Activated CD4-positive, alpha-beta T cell treated with anti-CD3 and anti-CD28 coated beads, Interleukin-2, amount 10 ng/mL, durations not matched to agents 24 days and 14 days (primary cell): ENCODE results near the gene OR5W2. TPM values are rescaled to one million over a fixed set of nuclear protein-coding genes. Genes with fewer than 3 reads are reported as not detected.
"Not testable (repeated sequence)": the region's sequence is repeated elsewhere in the genome, so short reads cannot be mapped to it uniquely, and the experiment has no call there.

Experiments
- DNase-seq: peaks from one replicate; pipeline ENCODE4 v3.0.0; 2022
- H3K27ac Mint-ChIP-seq: one replicate; pipeline ENCODE4 v1.8.0; 2022; ENCODE audit warnings: mild to moderate bottlenecking, mixed read lengths
- H3K27me3 Mint-ChIP-seq: one replicate; pipeline ENCODE4 v1.8.0; 2022; ENCODE audit warnings: mixed read lengths
- H3K36me3 Mint-ChIP-seq: one replicate; pipeline ENCODE4 v1.8.0; 2022; ENCODE audit warnings: low read depth, mild to moderate bottlenecking, mixed read lengths
- H3K4me1 Mint-ChIP-seq: one replicate; pipeline ENCODE4 v1.8.0; 2021; ENCODE audit warnings: mixed read lengths
- H3K4me3 Mint-ChIP-seq: one replicate; pipeline ENCODE4 v1.8.0; 2022; ENCODE audit warnings: mild to moderate bottlenecking, moderate library complexity, mixed read lengths
- H3K9me3 Mint-ChIP-seq: one replicate; pipeline ENCODE4 v1.8.0; 2021; ENCODE audit warnings: mixed read lengths
- intact Hi-C: fragments of 100-400 bp; cut with micrococcal nuclease; formaldehyde crosslinking; loops from one replicate; pipeline ENCODE4 v1.15.1; 2023
- total RNA-seq: library from RNA; stranded (reverse); gene quantifications from 2 replicates; pipeline ENCODE4 v1.2.3, GENCODE V29; 2022

Gene OR5W2
- total RNA-seq, result not detected in 2 replicates

DNA sequence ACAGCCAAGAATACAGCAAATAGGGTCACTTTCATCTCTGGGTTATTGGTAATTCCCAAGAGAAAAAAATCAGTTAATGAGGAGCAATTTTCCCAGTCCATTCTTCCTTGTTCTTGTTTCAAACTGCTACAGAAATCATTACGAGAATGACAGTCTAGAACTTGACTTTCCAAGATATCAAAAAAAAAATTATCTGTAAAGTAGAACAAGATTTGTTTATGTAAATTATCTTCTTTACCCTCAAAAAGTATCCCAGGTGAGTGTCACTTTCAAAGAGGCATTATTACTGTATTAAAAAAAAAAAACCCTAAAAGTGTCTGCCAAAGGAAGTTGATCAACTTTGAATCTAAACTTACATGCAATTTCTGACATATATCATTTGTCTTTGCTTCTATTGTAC is at the start of gene OR5W2:
Gene OR5W2, minus strand, starts transcription at position 101 of the 400 bp plus-strand sequence. Its CDS starts 0 bp downstream, at position 101.
- intact Hi-C loops, result no loop called here
- Mint-ChIP-seq H3K4me3 (no peak within 1 kb of the TSS), H3K27ac (no peak within 1 kb of the TSS), H3K9me3 (peaks cover 10% of the 10 kb centered on the region), H3K27me3 (no peaks in the 10 kb centered on the region), H3K4me1 (no peaks in the 10 kb centered on the region), H3K36me3 (no peaks in the 10 kb centered on the region)
- no peak for DNase-seq

DNA sequence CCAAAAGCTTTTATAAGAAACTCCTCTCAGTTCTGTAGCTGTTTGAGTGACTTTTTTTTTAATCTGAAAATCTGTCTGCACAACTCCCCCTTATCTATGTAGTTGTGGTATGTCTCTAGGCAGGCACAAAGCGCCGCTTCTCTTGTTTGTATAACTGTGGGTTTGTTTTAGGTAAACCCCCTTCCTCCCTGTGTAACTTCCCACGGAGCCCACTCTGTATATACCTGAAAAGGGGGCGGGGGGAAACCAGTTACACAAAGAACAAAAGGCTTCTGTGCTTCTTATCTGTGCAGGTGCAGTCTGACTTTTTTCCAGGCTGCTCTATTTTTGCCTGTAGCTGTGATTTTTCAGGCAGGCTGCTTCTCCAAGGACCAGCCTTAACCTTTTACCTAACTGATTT is 42.1 kb upstream of the OR5W2 start:
- H3K9me3 Mint-ChIP-seq, result peaks cover 3% of the 10 kb centered on the region
- H3K36me3 Mint-ChIP-seq, result no peaks in the 10 kb centered on the region
- no peaks in the 10 kb centered on the region for H3K4me1 Mint-ChIP-seq
- no peaks in the 10 kb centered on the region for H3K27me3 Mint-ChIP-seq
- intact Hi-C loops, result no loop called here
- H3K27ac Mint-ChIP-seq, result no peak overlapping the region
- no peak overlapping the region for H3K4me3 Mint-ChIP-seq
- DNase-seq, result no peak

DNA sequence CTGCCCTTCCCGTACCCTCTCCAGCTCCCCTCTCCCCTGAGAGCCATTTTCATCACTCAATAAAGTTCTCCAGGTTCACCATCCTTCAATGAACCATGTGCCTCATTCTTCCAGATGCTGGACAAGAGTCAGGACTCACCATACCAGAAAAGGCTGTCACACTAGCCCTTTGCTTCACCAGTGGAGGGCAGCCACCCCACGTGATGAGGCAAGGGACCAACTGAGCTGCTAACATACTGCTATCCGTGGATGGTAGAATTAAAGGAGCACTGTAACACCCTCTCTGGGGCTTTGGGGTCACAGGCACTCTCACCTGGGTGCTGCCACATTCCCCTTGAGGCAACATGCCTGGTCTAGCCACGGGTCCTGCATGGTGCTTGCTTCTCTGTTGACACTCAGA is 34.9 kb upstream of the OR5W2 start:
- no peaks in the 10 kb centered on the region for H3K9me3 Mint-ChIP-seq
- H3K4me3 Mint-ChIP-seq, result no peak overlapping the region
- no peaks in the 10 kb centered on the region for H3K36me3 Mint-ChIP-seq
- H3K27ac Mint-ChIP-seq, result no peak overlapping the region
- intact Hi-C loops, result no loop called here
- H3K4me1 Mint-ChIP-seq, result no peaks in the 10 kb centered on the region
- no peak for DNase-seq
- H3K27me3 Mint-ChIP-seq, result no peaks in the 10 kb centered on the region

DNA sequence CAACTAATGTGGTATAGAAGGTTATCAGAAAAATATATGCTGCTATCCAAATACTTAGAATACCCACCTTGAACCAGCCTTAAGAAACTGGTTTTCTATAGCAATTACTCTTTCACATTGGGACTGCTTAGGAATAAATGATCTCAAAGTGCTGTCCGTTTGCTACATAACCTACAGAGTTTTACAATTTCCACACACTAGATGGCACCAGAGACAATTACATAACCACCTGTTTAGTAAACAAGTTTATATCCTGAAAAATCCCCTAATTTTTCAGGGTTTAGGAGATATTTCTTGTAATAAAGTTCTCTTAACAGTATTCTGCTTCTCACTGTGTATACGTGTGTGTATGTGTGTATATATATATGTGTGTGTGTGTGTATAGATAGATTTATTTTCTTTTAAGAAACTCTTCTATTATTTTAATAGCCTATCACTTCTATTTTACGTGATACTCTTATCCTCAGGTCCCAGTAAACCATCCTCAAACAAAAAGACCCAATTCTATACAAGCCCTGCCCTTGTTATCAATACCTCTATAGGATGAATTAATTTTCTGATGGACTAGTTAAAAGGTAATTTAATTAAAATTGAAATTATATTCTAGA is 28.5 kb upstream of the OR5W2 start:
- H3K4me1 Mint-ChIP-seq, result no peaks in the 10 kb centered on the region
- H3K27ac Mint-ChIP-seq, result no peak overlapping the region
- intact Hi-C loops, result no loop called here
- no peak overlapping the region for H3K4me3 Mint-ChIP-seq
- no peak for DNase-seq
- no peaks in the 10 kb centered on the region for H3K36me3 Mint-ChIP-seq
- no peaks in the 10 kb centered on the region for H3K27me3 Mint-ChIP-seq
- H3K9me3 Mint-ChIP-seq, result no peaks in the 10 kb centered on the region

DNA sequence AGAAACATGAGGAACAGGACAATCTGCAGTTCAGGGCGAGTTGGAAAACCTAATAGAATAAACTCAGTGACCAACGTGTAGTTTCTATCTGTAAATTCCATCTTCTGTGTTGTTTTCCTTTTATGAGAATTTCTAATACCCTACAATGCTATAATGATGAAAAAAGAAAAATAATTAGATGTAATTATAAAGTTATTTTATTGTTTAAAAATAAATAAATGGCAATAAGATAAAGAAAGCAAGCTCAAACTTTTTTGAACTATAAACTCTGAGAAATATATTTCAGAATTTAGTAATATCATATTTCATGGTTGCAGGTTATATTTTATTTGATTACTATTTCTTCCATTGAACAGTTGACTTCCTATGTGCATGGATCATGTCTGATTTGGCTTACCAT is 21.9 kb upstream of the OR5W2 start, which contains the start of gene OR5I1:
Gene OR5I1, minus strand, starts transcription at position 101 of the 400 bp plus-strand sequence. Its CDS starts 0 bp downstream, at position 101.
- Mint-ChIP-seq H3K9me3 (no peaks in the 10 kb centered on the region), H3K4me1 (no peaks in the 10 kb centered on the region), H3K27me3 (no peaks in the 10 kb centered on the region), H3K4me3 (no peak within 1 kb of the TSS), H3K27ac (no peak within 1 kb of the TSS), H3K36me3 (no peaks in the 10 kb centered on the region)
- no peak for DNase-seq
- intact Hi-C loops, result no loop called here

DNA sequence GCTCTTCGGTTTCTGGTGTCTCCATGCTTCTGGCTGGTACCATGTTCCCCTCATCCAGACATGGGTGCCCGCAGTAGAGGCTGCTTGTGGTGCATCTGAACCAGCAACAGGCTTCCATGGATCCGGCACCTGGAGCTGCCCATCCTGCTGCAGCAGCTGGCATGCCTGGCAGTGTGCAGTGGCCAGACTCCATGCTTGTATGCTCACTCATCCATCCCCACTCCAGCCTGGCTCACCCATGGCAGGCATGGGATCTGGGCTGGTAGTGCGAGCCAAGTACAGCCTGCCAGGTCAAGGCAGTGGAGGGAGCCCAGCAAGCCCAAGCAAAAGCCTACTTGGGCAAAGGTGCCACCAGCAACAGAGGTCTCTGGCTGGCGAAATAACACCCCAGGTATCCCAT is 6.2 kb upstream of the OR5W2 start:
- H3K27ac Mint-ChIP-seq, result no peak overlapping the region
- H3K9me3 Mint-ChIP-seq, result peaks cover 3% of the 10 kb centered on the region
- intact Hi-C loops, result no loop called here
- no peaks in the 10 kb centered on the region for H3K36me3 Mint-ChIP-seq
- H3K4me1 Mint-ChIP-seq, result no peaks in the 10 kb centered on the region
- H3K27me3 Mint-ChIP-seq, result no peaks in the 10 kb centered on the region
- H3K4me3 Mint-ChIP-seq, result no peak overlapping the region
- DNase-seq, result no peak

DNA sequence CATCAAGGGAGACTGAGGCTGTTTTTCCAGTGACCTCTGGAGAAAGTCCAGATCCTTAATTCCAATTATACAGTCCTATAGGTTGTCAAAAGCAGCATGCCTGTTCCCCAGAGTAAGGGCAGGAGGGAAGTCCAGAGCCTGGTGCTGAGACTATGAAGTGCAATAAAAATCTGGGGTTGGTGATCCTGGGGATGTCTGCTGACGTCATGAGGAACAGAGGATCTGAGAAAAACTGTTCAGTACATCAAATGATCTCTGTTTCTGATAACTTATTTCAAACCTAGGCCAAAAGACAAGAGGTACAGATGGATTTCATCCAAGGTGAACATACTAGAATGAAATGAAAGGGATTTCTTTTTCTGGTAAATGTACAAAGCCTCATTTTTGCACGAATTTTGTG is 12.1 kb downstream of the OR5W2 start:
- H3K27ac Mint-ChIP-seq, result no peak overlapping the region

DNA sequence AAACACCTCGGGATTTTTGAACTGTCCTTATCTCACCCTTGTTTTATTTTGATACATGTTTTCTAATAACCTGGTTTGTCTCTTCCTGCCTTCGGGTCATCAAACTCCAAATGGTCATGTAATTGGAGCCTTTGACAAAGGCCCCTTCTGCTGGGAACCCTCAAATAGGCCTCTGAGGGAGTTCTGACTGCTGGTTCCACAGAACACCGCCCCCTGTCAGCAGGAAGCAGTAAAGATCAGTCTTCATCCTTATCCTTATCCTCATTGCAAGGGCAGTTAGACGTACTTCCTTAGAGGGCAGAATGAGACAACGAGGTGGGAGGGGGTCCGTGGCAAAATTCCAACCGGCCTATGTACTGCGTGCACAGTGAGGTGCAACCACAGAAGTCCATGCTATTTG is 19.2 kb downstream of the OR5W2 start:
- Mint-ChIP-seq H3K27ac (no peak overlapping the region), H3K4me1 (no peaks in the 10 kb centered on the region), H3K4me3 (no peak overlapping the region), H3K27me3 (no peaks in the 10 kb centered on the region), H3K36me3 (no peaks in the 10 kb centered on the region), H3K9me3 (peaks cover 7% of the 10 kb centered on the region)
- no peak for DNase-seq
- intact Hi-C loops, result no loop called here

More for the DNA sequence above, 12.1 kb downstream of the OR5W2 start:
- Mint-ChIP-seq H3K4me1 (no peaks in the 10 kb centered on the region), H3K9me3 (peaks cover 5% of the 10 kb centered on the region), H3K4me3 (no peak overlapping the region), H3K27me3 (no peaks in the 10 kb centered on the region), H3K36me3 (no peaks in the 10 kb centered on the region)
- intact Hi-C loops, result no loop called here
- DNase-seq, result no peak

DNA sequence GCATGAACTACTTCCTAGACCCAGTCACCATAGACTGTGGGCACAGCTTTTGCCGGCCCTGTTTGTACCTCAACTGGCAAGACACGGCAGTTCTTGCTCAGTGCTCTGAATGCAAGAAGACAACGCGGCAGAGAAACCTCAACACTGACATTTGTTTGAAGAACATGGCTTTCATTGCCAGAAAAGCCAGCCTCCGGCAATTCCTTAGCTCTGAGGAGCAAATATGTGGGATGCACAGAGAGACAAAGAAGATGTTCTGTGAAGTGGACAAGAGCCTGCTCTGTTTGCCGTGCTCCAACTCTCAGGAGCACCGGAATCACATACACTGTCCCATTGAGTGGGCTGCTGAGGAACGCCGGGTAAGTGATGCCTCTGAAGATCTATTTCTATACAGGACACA is 28.9 kb downstream of the OR5W2 start:
- H3K4me1 Mint-ChIP-seq, DNase-seq, H3K27me3 Mint-ChIP-seq, H3K4me3 Mint-ChIP-seq, intact Hi-C loops, H3K27ac Mint-ChIP-seq, H3K9me3 Mint-ChIP-seq, H3K36me3 Mint-ChIP-seq: not testable (repeated sequence)

DNA sequence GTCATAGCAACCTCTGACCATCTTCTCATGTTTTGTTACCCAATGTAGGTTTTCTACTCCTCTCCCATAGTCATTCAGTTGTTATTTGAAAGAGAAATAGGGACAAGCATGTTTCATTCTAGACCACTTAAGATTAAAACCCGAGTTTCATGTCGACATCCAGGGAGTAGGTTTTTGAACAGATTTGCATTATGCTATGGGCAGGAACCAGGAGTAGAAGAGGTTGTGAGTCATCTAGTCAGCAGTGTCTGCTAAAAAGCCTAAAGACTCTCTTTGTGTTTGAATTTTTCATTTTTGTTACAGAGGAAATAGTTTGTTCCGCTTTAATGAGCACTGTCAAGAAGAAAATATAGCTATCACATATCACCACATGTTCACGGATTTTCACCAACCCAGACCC is 29.4 kb downstream of the OR5W2 start:
- H3K9me3 Mint-ChIP-seq, H3K4me1 Mint-ChIP-seq, H3K27me3 Mint-ChIP-seq, intact Hi-C loops, H3K4me3 Mint-ChIP-seq, DNase-seq, H3K36me3 Mint-ChIP-seq, H3K27ac Mint-ChIP-seq: not testable (repeated sequence)

DNA sequence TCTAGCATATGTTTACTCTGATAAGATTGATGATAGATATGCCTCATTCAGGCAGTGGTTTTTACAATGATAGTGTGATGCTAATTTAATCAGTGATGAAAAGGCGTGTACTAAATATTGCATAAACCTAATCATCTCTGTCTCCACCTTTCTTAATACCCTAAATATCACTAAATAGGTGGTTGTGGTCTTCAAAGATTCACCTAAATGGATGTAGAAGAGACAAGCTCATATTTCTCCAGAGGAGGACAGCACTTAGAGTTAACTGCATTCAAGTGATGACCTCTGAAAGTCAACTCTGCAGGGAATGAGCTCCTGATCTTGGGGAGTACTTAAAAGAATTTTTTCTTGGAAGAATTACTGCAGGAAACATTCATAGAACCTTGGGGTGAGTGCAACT is 31.4 kb downstream of the OR5W2 start, which contains the start of gene TRIM51:
Gene TRIM51, plus strand, starts transcription at position 301 of the 400 bp plus-strand sequence. CDS start 2,132 bp downstream, outside the sequence.
- DNase-seq, H3K27ac Mint-ChIP-seq, H3K4me1 Mint-ChIP-seq, intact Hi-C loops, H3K27me3 Mint-ChIP-seq, H3K4me3 Mint-ChIP-seq, H3K36me3 Mint-ChIP-seq, H3K9me3 Mint-ChIP-seq: not testable (repeated sequence)

DNA sequence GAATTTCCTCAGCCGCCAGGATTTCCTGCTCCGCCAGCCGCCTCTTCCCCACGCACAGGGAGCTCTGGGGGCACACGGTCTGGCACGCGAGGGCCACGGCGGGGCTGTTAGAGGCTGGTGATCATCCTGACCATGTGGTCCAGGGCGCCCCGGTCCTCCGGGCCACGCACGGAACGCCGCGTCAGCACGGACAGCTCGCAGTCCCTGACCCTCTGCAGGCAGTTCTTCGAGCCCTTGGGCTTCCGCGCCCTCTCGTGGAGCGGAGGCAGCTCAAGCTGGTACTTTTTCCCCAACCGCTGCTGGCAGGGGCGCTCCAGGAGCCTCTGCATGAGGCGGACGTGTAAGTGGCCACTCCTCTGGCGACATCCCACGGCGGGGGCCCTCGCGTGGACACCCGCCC is 41.2 kb downstream of the OR5W2 start:
- H3K4me3 Mint-ChIP-seq, H3K27ac Mint-ChIP-seq, H3K9me3 Mint-ChIP-seq, intact Hi-C loops, H3K36me3 Mint-ChIP-seq, H3K27me3 Mint-ChIP-seq, DNase-seq, H3K4me1 Mint-ChIP-seq: not testable (repeated sequence)

DNA sequence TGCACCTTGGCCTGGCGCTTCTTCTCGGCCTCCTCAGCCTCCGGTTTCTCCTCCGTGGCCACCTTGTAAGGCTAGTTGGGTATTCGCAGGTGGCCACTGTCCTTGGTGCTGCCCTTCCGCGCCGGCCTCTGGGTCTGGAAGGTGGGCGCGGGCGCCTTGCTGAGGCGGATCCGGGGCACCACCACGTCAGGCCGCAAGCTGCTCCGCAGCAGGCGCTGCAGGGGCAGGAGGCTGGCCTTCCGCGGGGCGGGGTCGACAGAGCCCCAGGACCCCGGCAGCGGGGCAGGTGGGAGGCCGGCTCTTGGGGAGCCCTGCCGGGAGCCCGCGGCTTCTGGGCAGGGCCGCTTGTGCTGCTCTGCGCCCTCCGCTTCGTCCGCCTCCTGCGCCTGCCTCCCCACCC is 41.7 kb downstream of the OR5W2 start:
- H3K27ac Mint-ChIP-seq, result not testable (repeated sequence)

DNA sequence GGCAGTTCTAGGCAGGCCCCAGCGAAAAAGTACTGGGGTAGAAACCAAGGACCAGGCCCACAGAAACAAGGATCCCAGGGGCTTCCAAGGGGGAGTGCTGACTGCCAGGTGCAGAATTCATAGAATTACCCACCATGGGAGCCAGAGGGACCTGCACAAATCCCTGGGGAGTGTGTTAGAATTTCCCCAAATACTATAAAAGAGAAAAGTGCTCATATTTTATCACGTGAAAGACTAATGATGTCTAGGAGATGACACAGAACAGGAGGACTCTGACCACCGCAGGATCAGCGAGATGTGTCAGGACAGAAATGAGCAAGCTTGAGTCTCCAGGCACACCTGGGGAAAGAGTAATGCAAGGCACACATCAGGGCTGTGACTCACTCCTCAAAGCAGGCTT is 47.0 kb downstream of the OR5W2 start:
- H3K27ac Mint-ChIP-seq, H3K36me3 Mint-ChIP-seq, H3K4me3 Mint-ChIP-seq, DNase-seq, intact Hi-C loops, H3K9me3 Mint-ChIP-seq, H3K4me1 Mint-ChIP-seq, H3K27me3 Mint-ChIP-seq: not testable (repeated sequence)

More for the DNA sequence above, 41.7 kb downstream of the OR5W2 start:
- H3K4me1 Mint-ChIP-seq, H3K4me3 Mint-ChIP-seq, H3K36me3 Mint-ChIP-seq, H3K9me3 Mint-ChIP-seq, DNase-seq, H3K27me3 Mint-ChIP-seq, intact Hi-C loops: not testable (repeated sequence)
